ENCODE results near the gene ZNF423. TPM values are rescaled to one million over a fixed set of nuclear protein-coding genes. Genes with fewer than 3 reads are reported as not detected.

The ZNF423 gene
- polyA plus RNA-seq, 5 donors, result 20.1 to 29.9 (median 23.1) TPM

GRCh38 chr16:49650603-49651002, 205.3 kb downstream of the ZNF423 start:
- no peak for DNase-seq

DNA sequence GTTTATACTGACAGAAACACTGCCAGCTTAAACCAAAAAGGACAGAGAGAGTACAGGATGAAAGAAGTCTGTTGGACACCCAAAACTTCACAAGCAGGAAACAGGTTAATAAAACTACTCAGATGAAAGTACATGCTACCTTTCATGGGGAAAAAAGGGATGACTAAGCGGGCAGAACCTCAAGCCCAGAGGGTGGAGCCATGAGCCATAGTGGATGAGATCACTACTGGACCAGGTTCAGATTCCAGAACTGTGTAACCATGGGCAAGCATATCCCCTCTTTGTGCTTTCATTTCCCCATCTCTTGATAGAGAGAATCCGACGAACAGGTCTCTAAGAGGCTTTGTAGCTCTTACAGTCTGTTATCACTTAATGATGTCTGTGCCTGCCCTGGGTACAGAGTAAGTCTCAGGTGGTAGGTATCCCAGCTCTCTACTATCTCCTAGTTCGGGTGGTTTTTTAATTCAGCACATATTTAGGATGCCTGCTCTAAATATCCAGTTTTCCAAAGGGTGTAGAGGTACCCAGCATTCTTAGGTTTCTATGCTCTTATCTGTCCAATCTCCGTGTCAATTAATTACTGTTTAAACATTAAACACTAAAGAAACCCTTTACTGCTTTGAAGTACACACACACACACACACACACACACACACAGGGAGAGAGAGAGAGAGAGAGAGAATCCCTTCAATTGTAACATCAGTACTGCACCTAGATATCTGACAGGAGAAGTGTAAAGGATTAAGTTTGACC, 206.7 kb downstream of the ZNF423 start:
- DNase-seq, result no peak

DNA sequence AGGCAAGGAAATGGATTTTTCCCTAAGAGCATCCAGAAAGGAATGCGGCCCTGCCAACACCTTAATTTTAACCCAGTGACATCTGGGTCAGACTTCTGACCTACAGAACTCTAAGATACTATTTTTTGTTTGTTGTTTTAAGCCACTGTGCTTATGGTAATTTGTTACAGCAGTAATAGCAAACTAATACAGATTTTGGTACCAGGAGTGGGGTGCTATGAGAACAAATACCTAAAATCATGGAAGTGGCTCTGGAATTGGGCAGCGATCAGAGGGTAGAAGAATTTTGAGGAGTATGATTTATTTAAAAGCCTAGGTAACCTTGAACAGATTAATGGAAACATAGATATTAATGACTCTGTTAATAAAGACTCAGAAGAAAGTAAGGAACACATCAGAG, 208.2 kb downstream of the ZNF423 start:
- DNase-seq, result no peak

DNA sequence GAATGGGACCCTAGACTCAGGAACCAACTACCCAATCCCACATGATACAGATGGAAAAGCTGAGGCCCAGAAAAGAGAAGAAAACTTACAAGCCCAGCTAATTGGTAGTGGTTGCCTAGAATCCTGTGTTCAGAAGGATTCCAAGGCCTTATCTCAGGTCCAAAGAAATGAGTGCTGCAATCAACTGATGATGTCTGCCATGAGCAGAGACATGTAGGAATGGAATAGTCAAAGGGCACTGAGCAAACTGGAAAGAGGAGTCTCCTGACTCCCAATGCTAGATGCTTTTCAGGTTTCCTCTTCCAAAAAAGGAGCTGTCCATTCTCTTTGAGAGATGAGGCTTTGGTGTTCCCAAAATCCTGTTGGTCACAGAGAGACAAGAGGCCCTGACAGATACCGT, 210.6 kb downstream of the ZNF423 start:
- DNase-seq, result no peak

DNA sequence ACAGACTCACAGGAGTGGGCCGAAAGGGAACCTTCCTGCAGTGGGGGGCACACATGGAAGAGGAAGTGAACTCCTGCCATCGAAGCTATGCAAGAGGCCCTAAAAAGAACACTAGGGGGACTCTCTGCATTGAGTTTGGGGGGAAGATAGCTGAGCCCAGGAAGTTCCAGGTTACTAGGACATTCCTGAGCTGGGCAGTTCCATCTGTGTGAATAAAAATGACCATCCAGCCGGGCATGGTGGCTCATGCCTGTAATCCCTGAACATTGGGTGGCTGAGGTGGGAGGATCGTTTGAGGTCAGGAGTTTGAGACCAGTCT, 211.8 kb downstream of the ZNF423 start:
- DNase-seq, result peak in 1 of 2 donors; percentile 32

GRCh38 chr16:49643429-49644144, 212.3 kb downstream of the ZNF423 start:
- peak in 1 of 2 donors; percentile 13 for DNase-seq

DNA sequence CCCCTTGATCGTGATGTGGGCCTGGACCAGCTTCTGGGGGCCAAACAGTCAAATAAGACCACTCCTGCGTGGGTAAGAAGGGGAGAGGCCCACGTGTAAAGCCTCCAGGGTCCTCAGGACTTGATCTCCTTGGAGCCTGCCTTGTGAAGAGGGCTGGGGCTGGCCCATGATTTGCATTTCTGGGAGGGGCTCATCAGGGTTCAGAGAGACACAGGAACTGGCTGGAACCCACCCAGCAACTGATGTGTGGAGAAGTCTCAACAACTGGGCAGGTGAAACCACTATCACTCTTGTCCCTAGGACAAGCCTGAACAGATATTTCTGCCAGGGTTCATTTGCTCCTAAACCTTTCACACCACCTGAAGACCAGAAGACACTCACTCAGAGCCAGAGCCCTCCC, 214.7 kb downstream of the ZNF423 start:
- DNase-seq, result no peak

DNA sequence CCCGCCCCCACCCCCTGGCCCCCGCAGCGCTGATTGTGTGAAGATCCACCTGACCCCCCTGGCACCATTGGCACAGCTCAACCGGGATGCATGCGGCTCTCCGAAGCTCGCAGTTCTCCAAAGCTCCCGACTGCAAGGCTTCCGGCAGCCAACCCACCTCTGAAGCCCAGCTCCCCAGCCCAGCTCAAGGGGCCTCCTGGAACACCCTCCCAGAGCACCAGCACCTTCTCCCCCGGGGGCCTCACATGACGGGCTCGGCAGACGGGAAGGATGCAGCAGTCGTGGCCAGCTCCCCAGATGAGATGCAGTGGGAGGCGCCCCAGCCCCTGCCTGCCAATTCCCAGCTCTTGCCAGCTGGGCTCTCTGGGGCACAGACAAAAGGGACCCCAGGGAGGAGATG, 215.3 kb downstream of the ZNF423 start:
- DNase-seq, result no peak

- peak in 1 of 2 donors; percentile 49 for DNase-seq
Observed at GRCh38 chr16:49639739-49640431, 216.0 kb downstream of the ZNF423 start.

DNA sequence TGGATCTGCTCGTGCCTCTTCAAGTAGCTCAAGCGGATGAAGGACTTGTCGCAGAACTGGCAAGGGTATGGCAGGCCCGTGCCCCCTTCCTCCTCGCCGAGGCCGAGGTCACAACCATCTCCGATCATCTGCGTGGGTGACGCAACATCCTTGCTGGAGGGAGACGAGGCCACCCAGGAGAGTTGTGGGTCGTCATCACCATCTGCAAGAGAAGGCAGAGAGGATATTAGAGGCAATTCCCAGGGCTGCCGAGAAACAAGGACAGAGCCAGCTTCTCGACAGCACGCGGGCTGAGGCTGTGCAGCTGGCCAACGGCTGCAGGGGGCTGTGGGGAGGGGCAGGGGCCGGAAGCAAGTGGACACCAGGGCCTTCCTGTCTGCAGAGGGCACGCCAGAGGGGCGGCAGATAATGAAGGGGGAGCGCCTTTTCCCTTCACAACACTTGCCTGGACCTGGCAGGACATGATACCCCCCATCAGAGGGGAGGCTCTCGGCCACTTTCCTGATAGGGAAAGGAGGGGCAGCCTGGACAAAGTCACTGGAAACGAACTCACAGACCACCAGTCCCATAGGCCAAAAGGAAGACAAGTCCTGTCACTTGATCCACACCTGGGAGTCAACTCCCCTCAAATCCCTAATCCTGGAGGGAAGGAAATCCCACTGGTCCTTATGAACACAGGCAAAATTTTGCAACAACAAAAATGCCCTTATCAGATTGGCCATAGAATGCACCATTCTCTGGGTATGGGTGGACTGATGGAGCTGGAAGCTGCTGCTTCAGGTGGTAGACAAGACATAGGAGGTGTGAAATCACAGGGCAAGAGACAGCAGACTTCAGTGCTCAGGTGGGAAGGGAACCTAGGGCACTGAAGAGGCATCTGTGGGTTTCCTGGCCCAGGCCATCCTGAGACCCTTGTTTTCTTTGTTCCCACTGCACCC, 217.0 kb downstream of the ZNF423 start:
- DNase-seq, result peak; percentile 85 to 87

- no peak for DNase-seq
Observed at GRCh38 chr16:49637933-49638672, 217.8 kb downstream of the ZNF423 start.

GRCh38 chr16:49637511-49637910, 218.4 kb downstream of the ZNF423 start:
- DNase-seq, result no peak

DNA sequence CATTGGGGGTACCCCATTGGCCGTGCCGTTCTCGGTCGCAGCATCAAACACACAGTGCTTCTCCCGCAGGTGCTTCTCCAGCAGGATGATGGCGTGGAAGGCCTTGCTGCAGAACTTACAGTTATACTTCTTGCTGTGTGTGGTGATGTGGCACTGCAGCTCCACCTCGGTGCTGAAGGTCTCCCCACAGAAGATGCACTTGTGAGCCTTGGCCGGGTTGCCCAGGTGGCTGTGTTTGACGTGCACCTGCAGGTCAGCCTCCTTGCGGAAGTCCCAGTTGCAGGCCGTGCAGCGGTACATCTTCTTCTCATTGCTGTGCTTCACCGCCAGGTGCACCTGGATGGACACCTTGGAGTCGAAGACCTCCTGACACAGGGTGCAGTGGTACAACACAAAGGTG, 219.3 kb downstream of the ZNF423 start:
- DNase-seq, result no peak

- DNase-seq, result no peak
Observed at GRCh38 chr16:49635591-49636581, 220.0 kb downstream of the ZNF423 start.

DNA sequence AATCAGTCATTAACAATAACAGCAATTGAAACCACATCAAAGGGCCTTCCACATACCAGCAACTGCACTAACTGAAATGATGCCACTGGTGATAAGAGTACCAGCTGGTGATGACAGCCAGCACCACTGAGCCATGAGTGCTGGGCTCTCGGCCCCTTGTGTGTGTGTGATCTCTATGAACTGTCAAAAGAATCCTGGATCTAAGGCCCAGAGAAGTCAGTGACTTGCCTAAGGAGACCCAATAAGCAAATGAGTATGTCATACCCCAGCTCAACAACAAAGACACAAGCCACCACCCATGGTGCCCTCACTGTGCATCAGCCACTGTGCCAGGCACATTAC, 220.9 kb downstream of the ZNF423 start:
- no peak for DNase-seq

DNA sequence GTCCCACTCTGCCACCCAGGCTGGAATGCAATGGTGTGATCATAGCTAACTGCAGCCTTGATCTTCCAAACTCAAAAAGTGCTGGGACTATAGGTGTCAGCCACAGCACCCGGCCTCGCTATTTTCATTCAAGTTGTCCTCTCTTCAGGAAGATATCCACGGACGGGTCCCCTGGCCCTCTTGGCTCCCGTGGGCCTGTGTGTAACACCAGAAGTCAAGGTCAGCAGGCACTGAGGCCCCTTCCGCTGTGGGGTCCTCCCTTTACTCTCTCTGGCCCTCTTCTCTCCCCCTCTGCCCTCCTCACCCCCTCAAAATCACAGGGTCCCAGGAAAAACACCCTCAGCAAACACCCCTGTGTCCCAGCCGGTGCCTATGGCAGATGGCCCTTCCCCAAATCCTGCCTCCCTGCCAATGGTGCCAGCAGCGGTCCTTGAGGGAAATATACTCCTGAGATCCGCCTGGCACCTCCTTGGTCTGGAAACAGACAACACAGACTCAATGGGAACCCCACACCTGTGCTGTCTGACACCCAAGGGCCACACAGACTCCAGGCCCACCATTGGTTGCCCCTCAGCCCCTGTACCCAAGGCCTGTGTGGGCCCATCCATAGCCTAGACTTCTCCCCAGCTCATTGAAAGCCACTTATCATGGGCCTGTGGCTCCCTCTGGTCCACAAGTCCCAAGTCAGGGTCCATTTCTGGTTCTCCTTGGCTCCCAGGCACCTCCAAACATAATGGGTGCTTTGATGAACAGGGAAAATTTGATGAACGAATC, 221.5 kb downstream of the ZNF423 start:
- DNase-seq, result no peak

DNA sequence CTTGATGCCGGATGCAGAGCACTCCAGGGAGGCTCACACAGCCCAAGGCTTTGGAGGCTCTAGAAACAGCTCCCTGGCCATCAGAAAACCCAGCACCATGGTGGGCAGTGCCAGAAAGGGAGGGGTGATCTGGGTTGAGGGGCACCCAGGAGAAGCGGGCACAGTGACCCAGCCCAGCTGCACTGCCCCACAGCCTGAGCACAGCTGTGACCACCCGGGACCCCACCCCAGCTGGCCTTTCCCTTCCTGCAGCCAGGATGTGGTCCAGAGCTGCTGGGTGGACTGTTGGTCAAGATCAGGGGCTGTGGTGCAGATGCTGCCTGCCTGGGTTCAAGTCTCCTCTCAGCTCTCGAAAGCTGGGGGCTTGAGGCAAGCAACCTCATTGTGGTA, 223.1 kb downstream of the ZNF423 start:
- no peak for DNase-seq

DNA sequence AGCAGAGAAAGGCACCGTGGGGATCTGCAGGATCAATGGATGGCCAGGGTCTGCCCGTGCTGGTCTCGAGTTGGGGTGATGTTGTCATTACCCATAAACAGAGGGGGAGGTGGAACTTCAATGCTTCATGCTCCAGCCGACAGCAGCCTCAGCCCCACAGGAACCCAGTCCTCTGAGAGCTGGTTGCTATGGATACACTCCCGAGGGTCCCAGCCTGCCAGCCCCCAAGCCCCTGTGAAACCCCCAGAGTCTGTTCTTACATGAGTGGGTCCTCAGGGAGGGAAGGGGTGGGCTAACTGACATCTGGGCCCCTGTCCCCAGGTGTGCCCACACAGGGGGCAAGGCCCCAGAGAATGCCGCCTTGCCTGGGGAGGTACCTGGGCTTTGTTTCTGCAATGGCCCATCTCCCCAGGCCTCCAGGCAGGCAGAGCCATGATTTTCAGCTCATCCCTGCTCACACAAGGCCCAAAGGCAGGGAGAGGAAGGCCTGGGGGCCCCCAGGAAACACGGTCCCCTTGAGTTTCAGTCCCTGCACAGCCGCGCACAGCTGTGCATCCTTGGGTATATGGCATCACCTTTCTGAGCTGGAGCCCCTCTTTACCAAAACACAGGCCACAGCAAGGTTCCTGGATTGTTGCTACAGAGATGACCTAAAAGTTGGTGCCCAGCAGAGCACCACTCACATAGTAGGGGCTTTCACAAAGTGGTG, 223.7 kb downstream of the ZNF423 start:
- DNase-seq, result no peak
